Inflammatory macrophage (primary cell): ENCODE results near the gene MAP2K6.

Experiments used
- DNase-seq, 2 donors: peaks; one replicate each; pipeline ENCODE4 v3.0.0-alpha.2; 2020 to 2022

MAP2K6 gene

GRCh38 chr17:69535016-69535570, 120.6 kb downstream of the MAP2K6 start:
- no peak for DNase-seq

- DNase-seq, result no peak
Measured at GRCh38 chr17:69538795-69539194, 124.3 kb downstream of the MAP2K6 start.

- no peak for DNase-seq
Measured at GRCh38 chr17:69539274-69539673, 124.8 kb downstream of the MAP2K6 start.

- DNase-seq, result no peak
Measured at GRCh38 chr17:69539781-69540319, 125.4 kb downstream of the MAP2K6 start.

GRCh38 chr17:69540356-69540755, 125.9 kb downstream of the MAP2K6 start:
- DNase-seq, result no peak

GRCh38 chr17:69547230-69547629, 132.7 kb downstream of the MAP2K6 start:
- no peak for DNase-seq

- no peak for DNase-seq
Measured at GRCh38 chr17:69547947-69548346, 133.4 kb downstream of the MAP2K6 start.

GRCh38 chr17:69551212-69552010, 136.9 kb downstream of the MAP2K6 start:
- DNase-seq, result no peak

- DNase-seq, result no peak
Measured at GRCh38 chr17:69552986-69553667, 138.6 kb downstream of the MAP2K6 start.

GRCh38 chr17:69555056-69555455, 140.6 kb downstream of the MAP2K6 start:
- DNase-seq, result no peak

GRCh38 chr17:69557339-69557738, 142.8 kb downstream of the MAP2K6 start:
- no peak for DNase-seq

GRCh38 chr17:69558796-69559195, 144.3 kb downstream of the MAP2K6 start:
- no peak for DNase-seq

- DNase-seq, result no peak
Measured at GRCh38 chr17:69560987-69561441, 146.5 kb downstream of the MAP2K6 start.

GRCh38 chr17:69561462-69561861, 147.0 kb downstream of the MAP2K6 start:
- DNase-seq, result no peak

GRCh38 chr17:69565447-69565846, 150.9 kb downstream of the MAP2K6 start:
- DNase-seq, result no peak

- no peak for DNase-seq
Measured at GRCh38 chr17:69567130-69567529, 152.6 kb downstream of the MAP2K6 start.

- DNase-seq, result no peak
Measured at GRCh38 chr17:69572747-69573146, 158.2 kb downstream of the MAP2K6 start.

- DNase-seq, result no peak
Measured at GRCh38 chr17:69573396-69573795, 158.9 kb downstream of the MAP2K6 start.

- DNase-seq, result no peak
Measured at GRCh38 chr17:69574257-69575197, 160.0 kb downstream of the MAP2K6 start.

- DNase-seq, result no peak
Measured at GRCh38 chr17:69575346-69575761, 160.9 kb downstream of the MAP2K6 start.

- DNase-seq, result no peak
Measured at GRCh38 chr17:69577098-69577497, 162.6 kb downstream of the MAP2K6 start.

- DNase-seq, result no peak
Measured at GRCh38 chr17:69578385-69578936, 164.0 kb downstream of the MAP2K6 start.
